GM12873 (cell line): ENCODE data around the gene NABP1.

Source experiments
- CTCF ChIP-seq: IDR thresholded peaks from 2 replicates; pipeline ENCODE4 v1.5.1; 2012; ENCODE audit warnings: low read depth, mild to moderate bottlenecking, moderate library complexity, low read length, control low read depth; ENCODE audit not compliant: insufficient read depth; ENCODE audit errors: missing control alignments

Gene NABP1

GRCh38 chr2:191676790-191677645 is 918 bp upstream of the NABP1 start:
- TF ChIP-seq CTCF, result no peak

GRCh38 chr2:191678437-191679100 is 633 bp downstream of the NABP1 start:
- no peak for TF ChIP-seq CTCF

- no peak for TF ChIP-seq CTCF
Observed at GRCh38 chr2:191679818-191680600, 2.1 kb downstream of the NABP1 start.

DNA sequence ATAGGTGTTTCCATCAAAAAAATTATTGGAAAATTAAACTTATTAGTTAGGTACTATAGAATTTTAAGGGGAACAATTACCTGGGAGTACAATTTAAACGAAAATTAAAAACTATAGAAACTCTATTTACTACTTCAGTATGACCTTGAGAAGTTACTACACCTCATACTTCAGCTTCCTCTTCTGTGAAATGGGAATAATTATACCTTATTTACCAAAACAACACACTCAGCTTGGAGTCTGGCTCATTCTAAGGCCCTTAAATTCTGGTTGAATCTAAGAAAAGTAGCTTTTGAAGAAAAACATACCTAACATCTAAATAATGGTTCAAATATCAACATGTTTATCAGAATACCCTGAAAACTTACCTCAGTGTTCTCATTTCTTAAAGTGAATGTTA is 2.7 kb downstream of the NABP1 start:
- TF ChIP-seq CTCF, result no peak

DNA sequence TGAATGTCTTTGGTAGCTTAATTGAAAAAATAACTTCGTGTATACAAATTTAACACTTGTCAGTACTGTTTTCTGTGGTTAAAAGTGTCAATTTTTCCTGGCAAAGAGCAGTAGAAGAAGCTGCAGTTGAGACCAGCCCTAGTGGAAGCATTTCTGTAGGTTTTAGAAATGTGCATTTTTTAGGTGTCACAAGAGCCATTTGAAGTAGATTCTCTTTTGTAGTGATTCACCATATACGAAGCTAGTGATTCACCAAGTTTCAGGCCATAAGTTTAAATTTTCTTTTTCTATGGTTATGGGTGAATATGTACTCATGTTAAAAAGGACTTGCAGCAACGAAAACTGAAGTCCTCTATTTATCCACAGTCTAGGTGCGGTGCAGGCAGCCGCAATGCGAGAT is 4.2 kb downstream of the NABP1 start:
- no peak for TF ChIP-seq CTCF

DNA sequence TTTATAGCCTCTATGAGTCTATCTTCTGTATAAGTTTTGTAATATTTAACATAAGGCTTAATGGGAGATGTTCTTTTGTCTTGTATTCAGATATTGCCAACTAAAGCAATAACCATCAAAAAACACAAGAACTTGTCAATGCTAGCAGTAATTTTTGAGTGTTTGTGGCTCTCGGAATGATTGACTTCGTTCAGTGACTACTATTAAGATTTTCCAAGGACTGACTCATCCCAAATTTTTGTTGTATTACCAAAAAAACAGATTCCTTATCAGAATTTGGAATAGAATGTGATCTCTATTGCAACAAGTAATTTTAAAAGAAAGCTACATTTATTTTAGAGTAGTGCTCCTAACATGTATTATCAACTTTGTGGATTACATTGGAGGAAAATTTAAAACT is 8.1 kb downstream of the NABP1 start:
- no peak for TF ChIP-seq CTCF

DNA sequence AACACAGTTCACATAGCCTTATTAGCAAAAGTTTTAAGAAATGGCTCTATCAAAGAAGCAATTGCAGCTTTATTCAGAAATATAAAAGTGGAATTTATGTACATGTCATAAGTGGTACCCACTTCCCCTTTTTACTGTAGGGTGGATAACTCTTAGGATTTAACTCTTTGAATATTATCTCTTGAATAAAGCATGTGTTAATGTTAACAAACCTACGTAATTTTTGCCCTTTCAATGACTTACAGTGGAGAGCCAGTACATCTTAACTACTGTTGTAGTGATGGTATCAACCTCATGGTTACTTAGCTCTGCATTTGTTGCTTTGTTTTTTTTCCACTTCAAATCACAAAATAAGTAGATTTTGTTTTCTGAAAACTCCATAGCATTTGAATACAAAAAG is 8.8 kb downstream of the NABP1 start:
- no peak for TF ChIP-seq CTCF
